BE2C (cell line): ENCODE results near the gene NELFCD. TPM values are rescaled to one million over a fixed set of nuclear protein-coding genes. Genes with fewer than 3 reads are reported as not detected.

Experiments
- DNase-seq: peaks from one replicate; pipeline ENCODE4 v3.0.0-alpha.2; 2020
- H3K27me3 ChIP-seq: fragments of 250-450 bp; sonication (Bioruptor Pico); 2 replicates; pipeline ENCODE4 v1.5.1; 2020; ENCODE audit warnings: mild to moderate bottlenecking
- H3K36me3 ChIP-seq: fragments of 250-450 bp; sonication (Bioruptor Pico); 2 replicates; pipeline ENCODE4 v1.5.1; 2020; ENCODE audit warnings: mild to moderate bottlenecking
- H3K4me1 ChIP-seq: fragments of 250-450 bp; sonication (Bioruptor Pico); 2 replicates; pipeline ENCODE4 v1.5.1; 2020
- H3K4me3 ChIP-seq: 2 replicates; pipeline ENCODE4 v1.5.1; 2011; ENCODE audit warnings: low read depth, low read length
- H3K9me3 ChIP-seq: fragments of 250-450 bp; sonication (Bioruptor Pico); 2 replicates; pipeline ENCODE4 v1.5.1; 2020
- CTCF ChIP-seq: IDR thresholded peaks from 2 replicates; pipeline ENCODE4 v1.5.1; 2012; ENCODE audit warnings: mild to moderate bottlenecking, low read depth, low read length
- polyA plus RNA-seq: library from polyadenylated mRNA; unstranded; fragments of >200 nt; gene quantifications from one replicate; pipeline ENCODE4 v1.2.1, GENCODE V29; 2012; ENCODE audit warnings: low read depth, missing spikeins; ENCODE audit not compliant: insufficient read length, insufficient read depth

The NELFCD gene
- polyA plus RNA-seq: 199 TPM

GRCh38 chr20:58980711-58981627 lies at the start of gene NELFCD:
TSS of gene NELFCD (plus strand) at chr20:58981256. CDS start at chr20:58981310, 54 bp downstream.
- H3K9me3 ChIP-seq: no peaks in the 10 kb centered on the region
- no peaks in the 10 kb centered on the region for H3K27me3 ChIP-seq
- DNase-seq: peak; percentile 95
- TF ChIP-seq CTCF: no peak
- peaks cover 12% of the 10 kb centered on the region for H3K4me1 ChIP-seq
- H3K36me3 ChIP-seq: peaks cover 10% of the 10 kb centered on the region
- peak within 1 kb of the TSS; percentile 97 for H3K4me3 ChIP-seq

GRCh38 chr20:58932170-58932569 lies 48.9 kb upstream of the NELFCD start:
- DNase-seq: no peak
- Histone ChIP-seq H3K4me1 (no peaks in the 10 kb centered on the region), H3K36me3 (no peaks in the 10 kb centered on the region), H3K4me3 (no peak overlapping the region), H3K9me3 (no peaks in the 10 kb centered on the region), H3K27me3 (peaks cover 4% of the 10 kb centered on the region; the same call in 1 of the 2 replicates)
- no peak for TF ChIP-seq CTCF

GRCh38 chr20:58938078-58938477 lies 43.0 kb upstream of the NELFCD start:
- Histone ChIP-seq H3K36me3 (no peaks in the 10 kb centered on the region), H3K27me3 (peaks cover 24% of the 10 kb centered on the region), H3K4me1 (no peaks in the 10 kb centered on the region), H3K4me3 (no peak overlapping the region), H3K9me3 (no peaks in the 10 kb centered on the region)
- no peak for TF ChIP-seq CTCF
- no peak for DNase-seq

GRCh38 chr20:58938541-58938940 lies 42.5 kb upstream of the NELFCD start:
- H3K9me3 ChIP-seq: no peaks in the 10 kb centered on the region
- H3K27me3 ChIP-seq: peaks cover 24% of the 10 kb centered on the region
- no peaks in the 10 kb centered on the region for H3K4me1 ChIP-seq
- no peak overlapping the region for H3K4me3 ChIP-seq
- DNase-seq: no peak
- H3K36me3 ChIP-seq: no peaks in the 10 kb centered on the region
- TF ChIP-seq CTCF: no peak

- no peaks in the 10 kb centered on the region for H3K9me3 ChIP-seq
- no peaks in the 10 kb centered on the region for H3K4me1 ChIP-seq
- peaks cover 19% of the 10 kb centered on the region for H3K27me3 ChIP-seq
- TF ChIP-seq CTCF: no peak
- DNase-seq: no peak
- no peak overlapping the region for H3K4me3 ChIP-seq
- no peaks in the 10 kb centered on the region for H3K36me3 ChIP-seq
These were observed 39.6 kb upstream of the NELFCD start for GRCh38 chr20:58941471-58941870.

- Histone ChIP-seq H3K27me3 (peaks cover 19% of the 10 kb centered on the region), H3K9me3 (no peaks in the 10 kb centered on the region), H3K4me1 (no peaks in the 10 kb centered on the region), H3K4me3 (no peak overlapping the region), H3K36me3 (no peaks in the 10 kb centered on the region)
- no peak for TF ChIP-seq CTCF
- DNase-seq: no peak
These were observed 38.5 kb upstream of the NELFCD start for GRCh38 chr20:58942549-58942948.
